Cardiac muscle cell (in vitro differentiated cells and primary cell): ENCODE measurements around the gene PCDHGA10. TPM values are rescaled to one million over a fixed set of nuclear protein-coding genes. Genes with fewer than 3 reads are reported as not detected.
"Not testable (repeated sequence)": the region's sequence is repeated elsewhere in the genome, so short reads cannot be mapped to it uniquely, and the experiment has no call there.

Source experiments
- DNase-seq, 2 donors: peaks; one replicate each; pipeline versions ENCODE4 v3.0.0 to v3.0.0-alpha.2; 2010 to 2017; ENCODE audit warnings: low read depth in 1 of 2, low spot score in 1 of 2
- H3K27ac ChIP-seq: fragments of 200-600 bp; sonication (generic); 2 replicates; pipeline ENCODE4 v1.5.1; 2016
- H3K27me3 ChIP-seq: fragments of 200-600 bp; sonication (generic); 2 replicates; pipeline ENCODE4 v1.6.0; 2016; ENCODE audit warnings: control low read depth
- H3K36me3 ChIP-seq: fragments of 200-600 bp; sonication (generic); 2 replicates; pipeline ENCODE4 v1.5.1; 2016; ENCODE audit warnings: control low read depth
- H3K4me1 ChIP-seq: fragments of 200-600 bp; sonication (generic); 2 replicates; pipeline ENCODE4 v1.8.1; 2017; ENCODE audit warnings: low read depth, mild to moderate bottlenecking, mixed run types
- H3K4me3 ChIP-seq: fragments of 200-600 bp; sonication (generic); 2 replicates; pipeline ENCODE4 v1.5.1; 2016; ENCODE audit warnings: mild to moderate bottlenecking
- H3K9me3 ChIP-seq: fragments of 200-600 bp; sonication (generic); 2 replicates; pipeline ENCODE4 v1.5.1; 2017; ENCODE audit warnings: low read depth, mild to moderate bottlenecking, control low read depth
- polyA plus RNA-seq: library from polyadenylated mRNA; unstranded; fragments of >200 nt; fragmentation: Nextera tagmentation; extraction: Ambion mirVana; gene quantifications from 2 replicates; pipeline ENCODE4 v1.2.1, GENCODE V29; 2016
- total RNA-seq: library from RNA; depleted of rRNA; stranded (reverse); fragments of >200 nt; gene quantifications from 2 replicates; pipeline ENCODE4 v1.2.3, GENCODE V29; 2016
- TF ChIP-seq, protein P1 (sequence below): IDR thresholded peaks from 2 replicates; pipeline ENCODE4 v1.5.1; 2012; ENCODE audit warnings: low read depth, mild to moderate bottlenecking, low read length

The PCDHGA10 gene
- total and polyA plus RNA-seq, 2 experiments from 2014 or later, result 1.4 to 7.3 TPM

DNA sequence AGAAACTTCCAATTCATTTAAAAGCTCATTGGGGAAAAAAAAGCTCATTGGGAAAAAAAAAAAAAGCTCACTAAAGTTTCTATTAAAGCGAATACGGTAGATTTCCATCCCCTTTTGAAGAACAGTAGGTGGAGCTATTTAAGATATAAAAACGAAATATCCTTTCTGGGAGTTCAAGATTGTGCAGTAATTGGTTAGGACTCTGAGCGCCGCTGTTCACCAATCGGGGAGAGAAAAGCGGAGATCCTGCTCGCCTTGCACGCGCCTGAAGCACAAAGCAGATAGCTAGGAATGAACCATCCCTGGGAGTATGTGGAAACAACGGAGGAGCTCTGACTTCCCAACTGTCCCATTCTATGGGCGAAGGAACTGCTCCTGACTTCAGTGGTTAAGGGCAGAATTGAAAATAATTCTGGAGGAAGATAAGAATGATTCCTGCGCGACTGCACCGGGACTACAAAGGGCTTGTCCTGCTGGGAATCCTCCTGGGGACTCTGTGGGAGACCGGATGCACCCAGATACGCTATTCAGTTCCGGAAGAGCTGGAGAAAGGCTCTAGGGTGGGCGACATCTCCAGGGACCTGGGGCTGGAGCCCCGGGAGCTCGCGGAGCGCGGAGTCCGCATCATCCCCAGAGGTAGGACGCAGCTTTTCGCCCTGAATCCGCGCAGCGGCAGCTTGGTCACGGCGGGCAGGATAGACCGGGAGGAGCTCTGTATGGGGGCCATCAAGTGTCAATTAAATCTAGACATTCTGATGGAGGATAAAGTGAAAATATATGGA is 17.7 kb downstream of the PCDHGA10 start, which contains the start of gene PCDHGA12:
PCDHGA12 (plus strand) TSS at position 176 of the 782 bp plus-strand sequence; CDS start at position 429, 253 bp downstream.
- no peaks in the 10 kb centered on the region for H3K27me3 ChIP-seq
- DNase-seq, result peak in 1 of 2 donors; percentile 95
- TF ChIP-seq, protein P1, sequence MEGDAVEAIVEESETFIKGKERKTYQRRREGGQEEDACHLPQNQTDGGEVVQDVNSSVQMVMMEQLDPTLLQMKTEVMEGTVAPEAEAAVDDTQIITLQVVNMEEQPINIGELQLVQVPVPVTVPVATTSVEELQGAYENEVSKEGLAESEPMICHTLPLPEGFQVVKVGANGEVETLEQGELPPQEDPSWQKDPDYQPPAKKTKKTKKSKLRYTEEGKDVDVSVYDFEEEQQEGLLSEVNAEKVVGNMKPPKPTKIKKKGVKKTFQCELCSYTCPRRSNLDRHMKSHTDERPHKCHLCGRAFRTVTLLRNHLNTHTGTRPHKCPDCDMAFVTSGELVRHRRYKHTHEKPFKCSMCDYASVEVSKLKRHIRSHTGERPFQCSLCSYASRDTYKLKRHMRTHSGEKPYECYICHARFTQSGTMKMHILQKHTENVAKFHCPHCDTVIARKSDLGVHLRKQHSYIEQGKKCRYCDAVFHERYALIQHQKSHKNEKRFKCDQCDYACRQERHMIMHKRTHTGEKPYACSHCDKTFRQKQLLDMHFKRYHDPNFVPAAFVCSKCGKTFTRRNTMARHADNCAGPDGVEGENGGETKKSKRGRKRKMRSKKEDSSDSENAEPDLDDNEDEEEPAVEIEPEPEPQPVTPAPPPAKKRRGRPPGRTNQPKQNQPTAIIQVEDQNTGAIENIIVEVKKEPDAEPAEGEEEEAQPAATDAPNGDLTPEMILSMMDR, result peak; percentile 72
- no peaks in the 10 kb centered on the region for H3K4me1 ChIP-seq
- H3K9me3 ChIP-seq, result peaks cover 9% of the 10 kb centered on the region
- H3K4me3 ChIP-seq, result no peak within 1 kb of the TSS
- no peak within 1 kb of the TSS for H3K27ac ChIP-seq
- H3K36me3 ChIP-seq, result no peaks in the 10 kb centered on the region

DNA sequence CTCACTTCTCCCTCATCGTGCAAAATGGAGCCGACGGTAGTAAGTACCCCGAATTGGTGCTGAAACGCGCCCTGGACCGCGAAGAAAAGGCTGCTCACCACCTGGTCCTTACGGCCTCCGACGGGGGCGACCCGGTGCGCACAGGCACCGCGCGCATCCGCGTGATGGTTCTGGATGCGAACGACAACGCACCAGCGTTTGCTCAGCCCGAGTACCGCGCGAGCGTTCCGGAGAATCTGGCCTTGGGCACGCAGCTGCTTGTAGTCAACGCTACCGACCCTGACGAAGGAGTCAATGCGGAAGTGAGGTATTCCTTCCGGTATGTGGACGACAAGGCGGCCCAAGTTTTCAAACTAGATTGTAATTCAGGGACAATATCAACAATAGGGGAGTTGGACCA is 18.5 kb downstream of the PCDHGA10 start:
- DNase-seq, result peak in 1 of 2 donors; percentile 67
- Histone ChIP-seq H3K27me3 (no peaks in the 10 kb centered on the region), H3K9me3 (peaks cover 5% of the 10 kb centered on the region), H3K4me3 (no peak overlapping the region), H3K4me1 (no peaks in the 10 kb centered on the region), H3K27ac (no peak overlapping the region), H3K36me3 (no peaks in the 10 kb centered on the region)
- TF ChIP-seq, protein P1, result no peak

DNA sequence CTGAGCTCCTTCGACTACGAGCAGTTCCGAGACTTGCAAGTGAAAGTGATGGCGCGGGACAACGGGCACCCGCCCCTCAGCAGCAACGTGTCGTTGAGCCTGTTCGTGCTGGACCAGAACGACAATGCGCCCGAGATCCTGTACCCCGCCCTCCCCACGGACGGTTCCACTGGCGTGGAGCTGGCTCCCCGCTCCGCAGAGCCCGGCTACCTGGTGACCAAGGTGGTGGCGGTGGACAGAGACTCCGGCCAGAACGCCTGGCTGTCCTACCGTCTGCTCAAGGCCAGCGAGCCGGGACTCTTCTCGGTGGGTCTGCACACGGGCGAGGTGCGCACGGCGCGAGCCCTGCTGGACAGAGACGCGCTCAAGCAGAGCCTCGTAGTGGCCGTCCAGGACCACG is 19.5 kb downstream of the PCDHGA10 start:
- not testable (repeated sequence) for H3K4me1 ChIP-seq, H3K27ac ChIP-seq, DNase-seq, H3K36me3 ChIP-seq, H3K9me3 ChIP-seq, H3K4me3 ChIP-seq, H3K27me3 ChIP-seq

DNA sequence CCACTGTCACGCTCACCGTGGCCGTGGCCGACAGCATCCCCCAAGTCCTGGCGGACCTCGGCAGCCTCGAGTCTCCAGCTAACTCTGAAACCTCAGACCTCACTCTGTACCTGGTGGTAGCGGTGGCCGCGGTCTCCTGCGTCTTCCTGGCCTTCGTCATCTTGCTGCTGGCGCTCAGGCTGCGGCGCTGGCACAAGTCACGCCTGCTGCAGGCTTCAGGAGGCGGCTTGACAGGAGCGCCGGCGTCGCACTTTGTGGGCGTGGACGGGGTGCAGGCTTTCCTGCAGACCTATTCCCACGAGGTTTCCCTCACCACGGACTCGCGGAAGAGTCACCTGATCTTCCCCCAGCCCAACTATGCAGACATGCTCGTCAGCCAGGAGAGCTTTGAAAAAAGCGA is 19.9 kb downstream of the PCDHGA10 start:
- H3K4me3 ChIP-seq, H3K36me3 ChIP-seq, H3K9me3 ChIP-seq, H3K27ac ChIP-seq, H3K27me3 ChIP-seq, DNase-seq, H3K4me1 ChIP-seq: not testable (repeated sequence)

DNA sequence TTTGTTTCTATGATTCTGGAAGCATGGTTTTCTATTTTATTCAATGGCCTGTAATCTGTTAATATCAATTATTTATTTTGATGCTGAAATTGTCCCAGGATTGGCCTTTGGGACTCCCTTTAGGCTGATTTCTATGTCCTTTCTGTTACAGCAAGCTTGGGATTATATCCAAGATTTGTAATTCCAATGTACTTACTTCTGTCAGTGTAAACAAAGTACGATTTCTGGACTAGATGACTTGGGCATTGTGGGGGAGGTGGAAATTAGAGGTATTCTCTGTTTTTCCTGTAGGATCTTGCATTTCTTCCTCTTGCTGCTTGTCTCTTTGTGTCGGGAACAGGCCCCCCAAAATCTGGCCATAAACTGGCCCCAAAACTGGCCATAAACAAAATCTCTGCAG is 21.2 kb downstream of the PCDHGA10 start:
- TF ChIP-seq, protein P1, result no peak
- DNase-seq, result no peak
- no peak overlapping the region for H3K27ac ChIP-seq
- no peaks in the 10 kb centered on the region for H3K36me3 ChIP-seq
- H3K4me3 ChIP-seq, result no peak overlapping the region
- no peaks in the 10 kb centered on the region for H3K4me1 ChIP-seq
- no peaks in the 10 kb centered on the region for H3K27me3 ChIP-seq
- peaks cover 5% of the 10 kb centered on the region for H3K9me3 ChIP-seq

DNA sequence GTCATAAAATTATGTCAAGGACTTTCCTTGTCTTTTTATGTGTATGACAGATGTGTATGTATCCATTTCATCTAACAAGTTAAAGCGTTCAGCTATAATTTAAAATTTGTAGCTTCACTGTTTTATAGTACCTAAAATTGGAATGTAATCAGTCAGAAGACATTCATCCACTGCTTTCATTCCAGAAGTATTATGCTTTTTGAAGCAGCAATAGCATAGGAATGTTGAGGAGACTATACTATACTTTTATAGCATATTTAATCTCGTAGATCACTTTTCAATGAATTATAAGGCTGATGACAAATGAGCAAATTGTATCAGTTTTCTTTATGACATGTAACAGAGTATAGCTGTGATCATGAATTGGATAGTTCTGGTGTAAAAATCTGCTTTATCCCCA is 24.4 kb downstream of the PCDHGA10 start:
- no peaks in the 10 kb centered on the region for H3K9me3 ChIP-seq
- H3K27ac ChIP-seq, result no peak overlapping the region
- H3K27me3 ChIP-seq, result no peaks in the 10 kb centered on the region
- TF ChIP-seq, protein P1, result no peak
- no peak for DNase-seq
- H3K4me1 ChIP-seq, result no peaks in the 10 kb centered on the region
- H3K4me3 ChIP-seq, result no peak overlapping the region
- H3K36me3 ChIP-seq, result no peaks in the 10 kb centered on the region
